ENCODE measurements around the gene IMMP2L. TPM values are rescaled to one million over a fixed set of nuclear protein-coding genes. Genes with fewer than 3 reads are reported as not detected.
"Not testable (repeated sequence)": the region's sequence is repeated elsewhere in the genome, so short reads cannot be mapped to it uniquely, and the experiment has no call there.

The IMMP2L gene
- total RNA-seq, 1 donor from 2014 or later = 23.9 TPM

- no peak for DNase-seq
Observed at GRCh38 chr7:111074071-111074747, 488.1 kb downstream of the IMMP2L start.

GRCh38 chr7:111072658-111073057 lies 489.6 kb downstream of the IMMP2L start:
- DNase-seq = not testable (repeated sequence)

DNA sequence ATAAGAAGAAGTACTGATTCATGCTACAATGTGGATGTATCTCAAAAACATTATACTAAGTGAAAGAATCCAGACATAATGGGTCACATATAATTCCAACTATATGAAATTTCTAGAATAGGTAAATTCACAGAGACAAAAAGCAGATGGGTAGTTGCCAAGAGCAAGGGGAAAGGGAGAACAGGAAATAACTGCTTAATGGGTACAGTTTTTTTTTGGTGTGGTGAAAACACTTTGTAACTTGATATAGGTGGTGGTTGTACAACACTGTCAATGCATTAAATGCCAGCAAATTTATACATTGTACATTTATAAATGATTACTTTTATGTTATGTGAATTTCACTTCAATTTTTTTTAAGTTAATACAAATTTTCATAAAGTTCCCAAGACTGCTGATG lies 490.7 kb downstream of the IMMP2L start:
- no peak for DNase-seq

DNA sequence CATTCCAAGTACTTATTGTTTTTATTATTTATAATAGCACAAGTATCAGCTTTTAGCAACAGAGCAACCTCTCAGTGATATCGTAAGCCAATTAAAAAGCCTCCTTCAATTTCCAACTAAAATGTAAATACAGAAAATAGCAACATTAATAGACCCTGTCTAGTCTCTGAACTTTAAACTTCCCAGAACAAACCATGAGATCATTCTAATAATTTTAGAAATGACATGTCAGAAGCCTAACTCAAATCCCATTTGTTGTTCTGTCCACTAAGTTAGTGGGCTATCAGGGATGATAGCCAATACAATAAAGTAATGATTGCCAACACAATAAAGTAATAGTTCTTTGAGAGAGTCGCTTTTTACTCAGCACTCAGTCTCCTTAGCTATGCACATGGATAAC lies 493.7 kb downstream of the IMMP2L start:
- DNase-seq = no peak

DNA sequence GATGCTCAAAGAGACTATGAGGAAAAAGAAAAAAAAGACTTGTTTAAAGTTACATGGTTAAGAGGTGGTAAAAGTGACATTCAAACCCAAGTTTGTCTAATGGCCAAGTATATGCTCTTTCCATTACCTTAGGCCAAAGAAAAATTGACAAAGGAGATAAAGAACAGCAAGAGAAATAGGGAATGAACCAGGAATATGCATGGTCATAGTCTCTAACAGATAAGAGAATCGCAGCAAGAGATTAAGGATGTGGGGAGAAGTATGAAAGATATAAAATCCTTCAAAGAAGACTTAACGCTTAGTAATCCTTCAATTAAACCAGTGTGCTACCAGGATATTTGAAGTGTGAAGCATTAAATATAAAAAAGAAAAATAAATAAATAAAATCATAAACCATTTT lies 494.6 kb downstream of the IMMP2L start:
- no peak for DNase-seq

- DNase-seq = no peak
Observed at GRCh38 chr7:111067251-111067650, 495.0 kb downstream of the IMMP2L start.

GRCh38 chr7:111063166-111063565 lies 499.1 kb downstream of the IMMP2L start:
- DNase-seq = no peak

GRCh38 chr7:111059833-111060232 lies 502.5 kb downstream of the IMMP2L start:
- DNase-seq = no peak

DNA sequence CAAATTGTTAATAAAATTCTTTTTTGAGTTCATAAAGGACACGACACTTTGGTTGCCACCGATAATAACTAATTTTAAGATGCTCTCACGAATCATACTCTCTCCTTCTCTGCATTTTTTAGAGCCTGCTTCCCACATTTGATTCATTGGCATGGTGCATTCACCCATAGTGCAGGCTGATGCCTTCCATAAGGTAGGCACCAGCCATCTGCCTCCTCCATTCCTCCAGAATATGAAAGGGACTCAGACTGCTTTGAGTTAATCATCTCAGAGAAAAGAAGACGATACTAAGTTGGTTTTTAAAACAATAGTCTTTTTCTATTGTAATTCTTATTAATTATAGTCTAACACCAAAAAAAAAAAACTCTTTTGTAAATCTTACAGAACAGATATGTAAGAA lies 505.2 kb downstream of the IMMP2L start:
- DNase-seq = no peak

DNA sequence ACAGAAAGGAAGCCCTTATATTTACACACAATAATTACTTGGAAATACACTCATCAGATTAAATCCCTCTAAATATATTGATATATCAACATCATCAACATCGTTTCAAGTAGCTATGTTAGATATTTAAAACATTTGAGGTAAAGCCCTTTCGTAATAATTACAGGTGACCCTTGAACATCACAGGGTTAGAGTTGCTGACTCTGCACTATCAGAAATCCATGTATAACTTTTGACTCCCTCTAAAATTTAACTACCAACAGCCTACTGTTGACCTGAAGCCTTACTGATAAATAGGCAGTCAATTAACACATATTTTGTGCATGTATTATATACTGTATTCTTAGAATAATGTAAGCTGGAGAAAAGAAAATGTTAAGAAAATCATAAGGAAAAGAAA lies 505.9 kb downstream of the IMMP2L start:
- DNase-seq = no peak

GRCh38 chr7:111053035-111053434 lies 509.3 kb downstream of the IMMP2L start:
- no peak for DNase-seq

DNA sequence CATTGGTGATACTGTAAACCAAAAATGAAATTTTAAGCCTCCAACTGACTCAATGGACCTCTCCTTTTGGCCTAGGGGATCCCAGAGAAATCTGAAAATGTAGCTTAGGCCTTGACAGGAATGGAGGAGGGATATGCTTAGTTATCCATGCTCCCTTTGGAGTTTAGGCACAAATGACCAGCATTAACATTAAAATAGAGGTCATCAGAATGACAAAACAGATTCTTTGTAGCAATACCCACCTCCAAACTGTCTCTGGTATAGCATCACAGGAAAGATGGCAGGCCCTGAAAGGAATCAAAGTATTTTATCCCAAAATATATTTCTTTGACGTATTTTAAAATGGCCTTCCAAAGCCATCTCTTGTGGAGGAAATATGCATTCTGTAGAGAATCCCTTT lies 510.5 kb downstream of the IMMP2L start:
- DNase-seq = no peak

DNA sequence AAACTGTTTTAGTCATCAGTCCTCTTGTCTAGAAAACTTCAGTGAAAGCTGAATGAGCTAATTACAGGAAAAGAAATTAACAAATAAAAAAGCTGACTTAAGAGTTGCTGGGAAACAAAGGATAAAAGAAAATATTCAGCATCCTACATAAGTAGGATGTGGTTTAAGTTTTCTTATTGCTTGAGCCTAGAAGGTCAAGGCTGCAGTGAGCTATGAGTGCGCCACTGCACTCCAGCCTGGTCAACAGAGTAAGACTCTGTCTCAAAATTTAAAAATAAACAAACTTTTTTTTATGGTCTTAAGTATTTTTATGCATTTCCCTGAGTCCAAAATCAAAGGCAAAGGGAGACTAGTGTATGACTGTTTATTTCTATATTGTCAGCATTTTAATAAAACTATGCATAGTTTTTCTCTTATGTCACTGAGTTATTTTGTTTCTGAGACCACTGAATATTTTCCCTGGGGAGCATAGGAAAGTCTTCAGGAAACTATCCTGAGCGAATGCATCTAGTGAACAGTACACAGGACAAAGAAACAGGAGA lies 511.3 kb downstream of the IMMP2L start:
- DNase-seq = no peak

DNA sequence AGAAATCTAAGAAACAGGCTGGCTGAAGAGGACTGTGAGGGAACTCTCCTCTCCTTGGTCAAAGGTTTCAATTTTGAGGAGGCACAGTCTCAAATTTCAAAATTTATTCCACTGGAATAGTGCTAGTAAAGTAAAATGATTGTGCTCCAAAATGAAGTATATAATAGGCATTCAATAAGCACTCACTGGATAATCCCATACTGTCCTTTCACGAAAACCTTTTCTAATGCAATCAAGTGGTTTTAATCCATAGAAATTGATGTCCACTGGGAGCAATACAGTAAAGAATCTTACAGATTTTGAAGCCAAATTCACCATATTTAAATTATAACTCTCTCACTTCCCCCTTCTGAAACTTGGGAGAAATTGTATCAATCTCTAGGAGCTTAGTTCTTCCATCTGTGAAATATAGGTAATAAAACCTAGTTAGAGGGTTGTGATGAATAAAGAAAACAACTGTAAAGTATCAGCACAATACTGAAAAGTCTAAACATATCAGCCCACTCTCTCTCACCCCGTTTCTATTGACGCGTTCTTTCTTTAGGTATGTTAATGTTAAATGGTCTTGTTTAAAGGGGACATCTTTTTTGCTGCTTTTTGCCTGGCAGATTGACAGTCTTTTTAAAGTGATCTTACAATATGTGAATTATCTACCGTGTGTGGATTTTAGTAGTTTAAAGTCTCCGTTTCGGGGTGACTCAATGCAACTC lies 512.2 kb downstream of the IMMP2L start:
- no peak for DNase-seq

DNA sequence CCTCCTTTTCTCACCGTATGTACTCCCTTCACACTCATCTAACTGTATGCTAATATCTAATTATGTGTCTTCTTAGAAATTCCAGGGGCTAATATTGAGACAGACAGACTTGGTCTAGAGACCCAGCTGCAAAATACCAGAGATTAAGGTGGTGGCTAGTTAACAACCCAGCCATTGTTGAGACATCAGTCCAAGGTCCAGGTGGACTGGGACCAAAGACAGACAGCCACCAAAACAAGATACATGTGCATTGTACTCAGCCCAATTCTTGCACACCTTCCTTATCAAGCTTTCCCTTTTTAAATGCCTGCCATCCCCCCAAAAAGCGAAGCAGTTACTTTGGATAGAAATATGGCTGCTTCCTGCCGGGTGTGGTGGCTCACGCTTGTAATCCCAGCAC lies 514.7 kb downstream of the IMMP2L start:
- no peak for DNase-seq

DNA sequence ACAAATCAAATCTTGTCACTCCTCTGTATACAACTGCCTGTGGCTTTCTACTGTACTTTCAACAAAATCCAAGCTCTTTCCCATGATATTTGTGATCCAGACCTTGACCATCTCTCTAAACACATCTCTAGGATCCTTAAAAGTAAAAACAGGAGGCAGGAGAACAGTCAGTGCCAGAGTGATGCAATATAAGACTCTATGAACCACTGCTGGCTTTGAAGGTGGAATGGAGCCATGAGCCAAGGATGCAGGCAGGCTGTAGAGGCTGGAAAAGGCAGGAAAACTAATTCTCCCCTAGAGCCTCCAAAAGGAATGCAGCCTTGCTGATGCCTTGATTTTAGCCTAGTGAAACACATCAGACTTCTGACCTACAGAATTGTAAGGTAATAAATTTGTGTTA lies 516.8 kb downstream of the IMMP2L start:
- DNase-seq = no peak

- no peak for DNase-seq
Observed at GRCh38 chr7:111043561-111043960, 518.7 kb downstream of the IMMP2L start.

- DNase-seq = no peak
Observed at GRCh38 chr7:111042842-111043241, 519.5 kb downstream of the IMMP2L start.

DNA sequence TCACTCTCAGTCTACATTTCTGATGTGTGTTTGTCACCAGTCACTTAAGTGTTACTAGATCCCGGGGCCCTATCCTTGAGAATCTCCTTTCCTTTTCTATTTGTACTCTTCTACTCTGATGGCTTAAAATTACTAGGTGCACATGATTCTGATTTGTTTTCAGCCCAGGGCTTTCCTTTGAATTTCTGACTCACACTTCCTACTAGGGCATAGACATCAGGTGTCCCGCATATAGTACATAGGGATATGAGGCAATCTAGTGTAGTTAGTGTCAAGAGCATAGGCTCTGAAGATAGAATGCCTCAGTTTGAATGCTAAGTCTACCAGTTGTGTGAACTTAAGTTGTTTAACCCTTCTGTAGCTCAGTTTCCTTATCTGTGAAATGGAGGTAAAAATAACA lies 520.7 kb downstream of the IMMP2L start:
- DNase-seq = no peak

GRCh38 chr7:111038185-111038584 lies 524.1 kb downstream of the IMMP2L start:
- no peak for DNase-seq

- DNase-seq = no peak
Observed at GRCh38 chr7:111031916-111032315, 530.4 kb downstream of the IMMP2L start.

- DNase-seq = no peak
Observed at GRCh38 chr7:111030336-111030735, 532.0 kb downstream of the IMMP2L start.

DNA sequence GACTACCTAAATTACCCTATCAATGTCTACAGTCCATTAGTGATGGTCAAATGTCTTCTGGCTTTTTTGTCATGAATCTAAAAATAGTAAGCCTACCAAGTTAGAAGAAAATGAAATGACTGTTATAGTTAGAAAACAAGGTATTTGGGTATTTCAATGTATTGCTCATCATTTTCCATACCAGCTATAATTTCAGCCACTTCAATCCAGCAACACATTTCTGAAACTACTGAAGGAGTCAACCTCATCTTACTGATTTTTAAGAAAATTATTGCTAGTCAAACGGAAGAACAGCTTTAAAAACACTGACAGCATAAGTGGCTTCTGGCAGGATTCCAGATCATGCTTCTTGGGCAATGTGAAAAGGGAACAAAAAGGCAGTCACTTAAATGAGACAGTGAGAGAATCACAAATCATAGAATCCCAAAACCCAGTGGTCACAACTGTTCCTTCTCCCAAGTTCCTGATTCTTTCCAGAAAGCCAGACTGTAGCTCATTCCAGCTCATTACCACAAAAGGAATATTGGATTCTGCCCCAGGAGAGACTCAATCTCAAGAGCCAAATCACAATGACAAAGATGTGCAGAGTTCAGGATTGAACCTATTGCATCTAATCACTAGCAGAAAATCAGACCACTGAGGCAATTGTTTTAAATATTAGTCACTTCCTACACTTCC lies 532.6 kb downstream of the IMMP2L start:
- DNase-seq = no peak
